ENCODE data around the gene MPI. TPM values are rescaled to one million over a fixed set of nuclear protein-coding genes. Genes with fewer than 3 reads are reported as not detected.

MPI gene
- total and polyA plus RNA-seq, 2 of the 8 experiments (the other 6 are each of a cell fraction or from before 2014, with no cell fraction given): 31.0 to 74.8 TPM

DNA sequence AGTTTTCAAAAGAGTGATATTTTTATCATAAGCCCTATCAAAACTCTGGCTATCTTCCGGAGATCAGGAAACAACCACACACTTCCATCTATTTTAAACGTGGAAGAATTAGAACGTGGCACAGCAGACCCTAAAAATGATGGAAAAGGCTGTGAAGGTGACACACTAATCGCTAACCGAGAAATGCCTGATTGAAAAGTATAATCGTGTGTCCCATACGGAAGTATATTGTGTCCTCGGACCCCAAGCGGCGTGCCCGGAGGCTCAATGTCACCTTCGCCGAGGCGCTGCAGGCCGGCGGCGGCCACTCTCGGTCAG is 47.4 kb downstream of the MPI start:
- peak overlapping the region; percentile 75; the same call in 1 of the 2 replicates for H2BK5ac ChIP-seq (ENCODE audit: low read depth, low read length)
- H2BK12ac ChIP-seq (ENCODE audit: low read depth, low read length): 0 out of 2 replicates have a peak overlapping the region, but pooled peaks have one; percentile 60
- peak overlapping the region; percentile 87 to 95 (median 88) for H3K9ac ChIP-seq (replicated peaks in 1 of 4; ENCODE audit: extremely low read depth in 1 of 4, low read depth in 3 of 4, low read length in 3 of 4)
- H2BK15ac ChIP-seq (ENCODE audit: low read length): no peak overlapping the region
- H3K27me3 ChIP-seq (replicated peaks in 1 of 4; ENCODE audit: control insufficient read depth in 3 of 4, extremely low read depth in 1 of 4, insufficient read depth in 3 of 4, low read length in 3 of 4): no peaks in the 10 kb centered on the region
- H3K23ac ChIP-seq (ENCODE audit: insufficient read length): peak overlapping the region; percentile 99
- no peak overlapping the region for H2BK20ac ChIP-seq (ENCODE audit: low read length)
- no peak overlapping the region for H3K14ac ChIP-seq (ENCODE audit: insufficient read length)
- H3K4ac ChIP-seq (replicated peaks; ENCODE audit: insufficient read length, low read depth, low read length): peak overlapping the region; percentile 94
- no peak for DNase-seq (ENCODE audit: low read depth in 1 of 2, low spot score in 2 of 2)
- H3K23me2 ChIP-seq (ENCODE audit: low read depth, low read length): peaks cover 3% of the 10 kb centered on the region; the same call in 1 of the 2 replicates
- H2AK5ac ChIP-seq (ENCODE audit: low read depth, low read length): no peak overlapping the region
- CTCF ChIA-PET (ENCODE audit: partially characterized antibody): interaction anchor here (1.3 to 2.4 kb wide), 3 partner anchors 14 to 35 kb away, joined by 4 to 14 read pairs (median 8); no protein-coding TSS in a partner anchor
- H4K5ac ChIP-seq (ENCODE audit: insufficient read length, low read depth, low read length): peak overlapping the region; percentile 86
- H3K9me3 ChIP-seq (ENCODE audit: insufficient read depth in 2 of 2, low read depth in 1 of 2, low read length in 1 of 2): no peaks in the 10 kb centered on the region
- WGBS, 2 experiments (ENCODE audit: extremely low coverage in 1 of 2, insufficient coverage in 1 of 2, insufficient read length in 1 of 2, insufficient replicate concordance in 2 of 2, low coverage in 1 of 2, low lambda C conversion rate in 2 of 2, missing lambda C conversion rate in 1 of 2): 1% methylated on average over 18 of the region's 18 CpGs; no CpG with 5 or more reads in 1 of the 2 experiments
- peak overlapping the region; percentile 84 to 91 (median 86) for H3K4me3 ChIP-seq (ENCODE audit: extremely low read depth in 1 of 4, insufficient read depth in 2 of 4, low read depth in 3 of 4, low read length in 4 of 4)
- peak overlapping the region; percentile 97 for H4K8ac ChIP-seq (ENCODE audit: extremely low read depth, insufficient read depth, low read length)
- H4K20me1 ChIP-seq (replicated peaks in 1 of 2; ENCODE audit: control insufficient read depth in 1 of 2, insufficient read depth in 2 of 2, low read length in 2 of 2): peaks cover 1 to 3% of the 10 kb centered on the region in 2 experiments
- no peak for FAIRE-seq
- POLR2A ChIA-PET (ENCODE audit: partially characterized antibody): interaction anchor here (1.0 to 4.1 kb wide), 7 partner anchors 20 to 94 kb away, joined by 3 to 29 read pairs (median 5); partner anchors contain the start of genes FAM219B, RPP25 and ULK3
- H3K36me3 ChIP-seq (ENCODE audit: control insufficient read depth in 2 of 4, insufficient read depth in 4 of 4, low read length in 3 of 4): no peaks in the 10 kb centered on the region; a peak in 1 of 8 replicates
- H3K4me2 ChIP-seq (ENCODE audit: insufficient read depth in 1 of 2, low read depth in 2 of 2, low read length in 2 of 2): peak overlapping the region; percentile 66 to 67
- H3K79me1 ChIP-seq (ENCODE audit: low read depth, low read length): no peaks in the 10 kb centered on the region
- TF ChIP-seq KDM4A (IDR thresholded peaks at IDR 0.05; ENCODE audit: low read depth, low read length, severe bottlenecking): no peak
- TF ChIP-seq SUZ12 (IDR thresholded peaks at IDR 0.05; ENCODE audit: low read length): no peak
- TF ChIP-seq, protein P1, sequence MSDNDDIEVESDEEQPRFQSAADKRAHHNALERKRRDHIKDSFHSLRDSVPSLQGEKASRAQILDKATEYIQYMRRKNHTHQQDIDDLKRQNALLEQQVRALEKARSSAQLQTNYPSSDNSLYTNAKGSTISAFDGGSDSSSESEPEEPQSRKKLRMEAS (IDR thresholded peaks at IDR 0.05): 0 out of 2 replicates have a peak, but pooled peaks have one; percentile 17
- TF ChIP-seq SP2 (IDR thresholded peaks at IDR 0.05; ENCODE audit: low read length): no peak
- TF ChIP-seq, protein P2, sequence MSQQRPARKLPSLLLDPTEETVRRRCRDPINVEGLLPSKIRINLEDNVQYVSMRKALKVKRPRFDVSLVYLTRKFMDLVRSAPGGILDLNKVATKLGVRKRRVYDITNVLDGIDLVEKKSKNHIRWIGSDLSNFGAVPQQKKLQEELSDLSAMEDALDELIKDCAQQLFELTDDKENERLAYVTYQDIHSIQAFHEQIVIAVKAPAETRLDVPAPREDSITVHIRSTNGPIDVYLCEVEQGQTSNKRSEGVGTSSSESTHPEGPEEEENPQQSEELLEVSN (IDR thresholded peaks at IDR 0.05): 0 out of 2 replicates have a peak, but pooled peaks have one; percentile 11
- no peak for TF ChIP-seq JUND (IDR thresholded peaks at IDR 0.05; ENCODE audit: low read length)
- TF ChIP-seq NANOG (IDR thresholded peaks at IDR 0.05; ENCODE audit: insufficient read depth, low read depth, low read length, poor library complexity, severe bottlenecking): no peak
- no peak for TF ChIP-seq KDM1A (IDR thresholded peaks at IDR 0.05; ENCODE audit: borderline replicate concordance, low read length)
- peak overlapping the region; percentile 19; the same call in 1 of the 2 replicates for H3K18ac ChIP-seq (ENCODE audit: extremely low read depth, low read length)
- peaks cover 8 to 50% of the 10 kb centered on the region in 2 experiments for H3K79me2 ChIP-seq (ENCODE audit: control insufficient read depth in 1 of 2, insufficient read depth in 2 of 2, low read length in 2 of 2)
- H3K27ac ChIP-seq (ENCODE audit: low read depth, low read length): peak overlapping the region; percentile 93; the same call in 1 of the 2 replicates
- H3K56ac ChIP-seq (replicated peaks; ENCODE audit: insufficient read length, low read depth, low read length): peak overlapping the region; percentile 59
- H3K4me1 ChIP-seq (replicated peaks in 1 of 4; ENCODE audit: control insufficient read depth in 3 of 4, insufficient read depth in 4 of 4, low read length in 3 of 4): no peaks in the 10 kb centered on the region
- H2AFZ ChIP-seq (ENCODE audit: low read length): no peak overlapping the region
- H4K91ac ChIP-seq (replicated peaks; ENCODE audit: insufficient read length, low read length): peak overlapping the region; percentile 88
- H2BK120ac ChIP-seq (replicated peaks; ENCODE audit: low read depth, low read length): no peak overlapping the region
